ENCODE data around the gene CCND1.
"Not testable (repeated sequence)": the region's sequence is repeated elsewhere in the genome, so short reads cannot be mapped to it uniquely, and the experiment has no call there.

CCND1 gene

DNA sequence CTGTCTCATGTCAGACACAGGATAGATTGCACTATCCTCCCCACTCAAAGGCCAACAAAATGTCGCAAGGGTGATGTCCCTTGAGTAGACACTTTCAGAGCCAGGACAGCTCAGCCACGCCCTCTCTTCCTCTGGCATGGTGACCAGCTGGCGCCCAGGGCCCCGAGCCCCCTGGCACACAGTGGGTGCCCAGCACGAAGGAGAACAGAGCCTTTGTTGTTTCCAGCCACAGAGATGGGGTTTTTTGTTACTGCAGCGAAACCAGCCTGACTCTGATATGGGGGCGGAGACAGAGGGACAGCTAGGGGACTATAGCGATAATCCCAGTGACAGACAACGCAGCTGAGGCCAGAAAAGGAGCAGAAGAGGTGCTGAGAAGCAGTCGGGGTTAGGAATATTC is 23.3 kb upstream of the CCND1 start:
- DNase-seq (ENCODE audit: low spot score): no peak

DNA sequence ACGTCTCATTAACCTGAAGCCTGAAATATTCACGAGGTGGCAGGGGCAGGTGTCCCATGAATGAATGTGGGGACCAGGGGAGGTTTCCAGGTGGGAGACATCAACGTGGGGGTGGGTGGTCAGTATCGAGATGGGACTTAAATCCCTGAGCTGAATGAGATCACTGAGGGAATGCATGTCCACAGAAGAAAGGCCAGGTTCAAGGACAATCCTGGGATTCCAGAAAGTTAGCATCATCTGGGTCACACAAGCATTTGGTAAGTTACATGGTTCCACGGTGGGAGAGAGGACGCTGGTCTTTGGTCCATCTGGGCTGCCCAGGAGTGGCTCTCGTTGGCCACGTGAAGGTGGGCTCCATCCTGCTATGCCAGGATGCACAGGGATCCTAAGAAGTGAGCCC is 22.7 kb upstream of the CCND1 start:
- no peak for DNase-seq (ENCODE audit: low spot score)

DNA sequence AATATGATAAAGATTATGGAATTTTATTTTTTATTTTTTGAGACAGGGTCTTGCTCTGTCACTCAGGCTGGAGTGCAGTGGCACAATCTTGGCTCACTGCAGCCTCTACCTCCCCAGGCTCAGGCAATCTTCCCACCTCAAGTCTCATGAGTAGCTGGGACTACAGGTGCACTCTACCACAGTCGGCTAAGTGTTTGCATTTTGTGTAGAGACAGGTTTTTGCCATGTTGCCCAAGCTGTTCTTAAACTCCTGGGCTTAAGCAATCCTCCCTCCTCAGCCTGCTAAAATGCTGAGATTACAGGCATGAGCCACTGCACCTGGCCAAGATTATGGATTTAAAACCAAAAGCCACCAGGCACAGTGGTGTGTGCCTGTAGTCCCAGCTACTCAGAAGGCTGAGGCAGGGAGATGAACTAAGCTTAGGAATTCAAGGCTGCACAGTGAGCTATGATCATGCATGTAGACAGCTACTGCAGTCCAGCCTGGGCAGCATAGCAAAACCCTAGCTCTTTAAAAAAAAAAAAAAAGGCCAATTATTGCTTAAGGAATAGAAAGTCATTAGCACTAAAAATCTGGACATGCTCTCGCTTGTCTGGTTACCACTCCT is 20.2 kb upstream of the CCND1 start:
- DNase-seq (ENCODE audit: low spot score): no peak

GRCh38 chr11:69622097-69622681 is 18.8 kb upstream of the CCND1 start:
- DNase-seq (ENCODE audit: low spot score): not testable (repeated sequence)

DNA sequence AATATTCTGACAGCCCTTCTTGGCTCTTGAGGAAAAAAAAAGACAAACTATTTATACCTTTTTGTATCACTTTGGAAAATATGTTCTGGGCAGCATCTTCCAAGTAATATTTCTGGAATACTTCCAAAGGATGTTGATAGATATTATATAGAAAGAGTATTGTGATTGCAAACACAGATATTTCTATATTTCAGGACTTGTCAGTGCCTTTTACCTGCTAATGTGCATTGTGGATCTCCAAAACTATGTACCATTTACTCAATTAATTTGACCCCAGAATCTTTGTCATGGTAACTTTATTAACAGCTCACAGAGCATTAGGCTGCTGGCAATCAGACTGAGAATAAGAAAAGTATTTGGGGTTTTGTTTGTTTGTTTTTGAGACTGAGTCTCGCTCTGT is 16.7 kb upstream of the CCND1 start:
- DNase-seq (ENCODE audit: low spot score): no peak

DNA sequence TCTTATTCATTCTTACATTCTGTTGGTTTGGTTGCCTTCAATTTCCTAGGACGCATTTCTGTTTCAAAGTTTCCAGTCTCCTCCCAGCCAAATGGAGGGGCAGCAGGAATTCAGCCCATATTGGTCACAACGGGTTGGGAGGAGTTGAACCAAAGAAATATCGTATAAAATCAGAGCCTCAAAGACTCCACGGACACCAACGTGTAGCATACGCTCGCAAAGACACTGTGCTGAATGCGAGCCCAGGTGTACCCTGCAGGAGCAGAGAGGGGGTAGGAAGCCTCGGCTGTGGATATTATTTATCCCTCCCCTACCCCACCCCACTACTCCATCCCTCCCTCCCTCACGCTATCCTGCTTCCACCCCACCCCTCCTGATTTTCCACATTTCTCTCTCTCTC is 15.5 kb upstream of the CCND1 start:
- DNase-seq (ENCODE audit: low spot score): no peak

- no peak for DNase-seq (ENCODE audit: low spot score)
These were observed 13.4 kb upstream of the CCND1 start for GRCh38 chr11:69627551-69627950.

DNA sequence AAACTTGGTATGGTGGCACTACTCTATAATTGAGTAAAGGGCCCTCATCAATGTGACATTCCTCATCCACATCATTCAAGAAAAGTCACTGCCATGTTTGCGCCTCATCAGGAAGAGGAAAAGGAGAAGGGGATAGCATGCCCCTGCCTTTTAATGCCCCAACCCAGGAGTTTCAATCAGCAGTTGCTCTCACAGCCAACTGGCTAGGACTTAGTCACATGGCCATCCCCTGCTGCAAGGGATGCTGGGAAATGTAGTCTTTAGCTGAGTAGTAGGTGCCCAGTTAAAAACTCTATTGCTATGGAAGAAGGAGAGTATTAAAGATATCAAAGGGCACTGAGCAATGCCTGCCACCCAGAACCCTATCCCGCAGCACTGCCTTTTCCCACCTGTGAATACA is 10.9 kb upstream of the CCND1 start:
- peak; percentile 28 for DNase-seq (ENCODE audit: low spot score)

GRCh38 chr11:69630424-69630823 is 10.5 kb upstream of the CCND1 start:
- no peak for DNase-seq (ENCODE audit: low spot score)

DNA sequence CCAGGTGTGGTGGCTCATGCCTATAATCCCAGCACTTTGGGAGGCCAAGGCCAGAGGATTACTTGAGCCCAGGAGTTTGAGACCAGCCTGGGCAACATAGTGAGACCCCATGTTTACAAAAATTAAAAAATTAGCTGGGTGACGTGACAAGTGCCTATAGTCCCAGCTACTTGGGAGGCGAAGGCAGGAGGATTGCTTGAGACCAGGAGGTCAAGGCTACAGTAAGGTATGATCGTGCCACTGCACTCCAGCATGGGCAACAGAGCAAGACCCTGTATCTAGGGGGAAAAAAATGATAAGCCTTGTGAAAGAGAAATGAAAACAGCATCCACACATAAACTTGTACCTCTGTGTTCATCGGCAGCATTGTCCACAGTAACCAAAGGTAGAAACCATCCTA is 8.1 kb upstream of the CCND1 start:
- DNase-seq (ENCODE audit: low spot score): no peak

DNA sequence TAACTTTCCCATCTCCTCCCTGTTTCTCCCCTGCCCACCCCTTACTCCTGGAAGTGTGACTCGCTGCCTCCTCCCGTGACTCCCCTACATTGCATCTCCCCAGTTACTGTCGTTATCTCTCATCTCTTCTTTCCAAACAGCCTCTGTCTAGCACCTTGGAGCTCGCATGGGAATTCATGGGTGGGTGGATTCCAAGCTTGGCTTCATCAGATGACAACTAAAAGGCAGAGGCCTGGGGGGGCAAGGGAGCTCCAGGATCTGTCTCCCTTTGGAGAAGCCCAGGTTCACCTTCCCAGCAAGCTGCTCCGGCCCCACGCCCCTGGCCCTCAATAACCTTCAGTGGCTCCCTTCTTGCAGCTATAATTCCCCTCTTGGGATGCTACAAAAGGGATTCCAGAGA is 6.9 kb upstream of the CCND1 start:
- no peak for DNase-seq (ENCODE audit: low spot score)

- DNase-seq (ENCODE audit: low spot score): no peak
These were observed 6.4 kb upstream of the CCND1 start for GRCh38 chr11:69634590-69634989.

DNA sequence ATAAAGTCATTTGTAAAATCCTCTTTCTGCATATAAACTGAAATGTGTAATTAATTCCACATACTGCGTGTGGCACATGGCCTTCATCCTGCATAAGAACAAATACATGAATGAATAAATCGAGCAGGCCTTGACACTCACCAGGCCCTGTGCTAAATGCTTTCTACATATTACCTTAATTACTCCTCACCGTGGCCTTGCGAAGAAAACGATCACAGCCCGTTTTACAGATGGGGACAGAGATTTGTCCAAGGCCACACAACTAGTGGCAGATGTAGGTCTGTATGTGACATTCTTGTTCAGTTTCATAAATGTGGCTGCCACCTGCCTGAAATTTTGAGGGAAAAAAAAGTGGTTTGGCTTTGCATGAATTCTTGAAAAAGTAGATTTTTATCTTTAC is 5.8 kb upstream of the CCND1 start:
- DNase-seq (ENCODE audit: low spot score): no peak

- DNase-seq (ENCODE audit: low spot score): no peak
These were observed 5.0 kb upstream of the CCND1 start for GRCh38 chr11:69635804-69636511.

DNA sequence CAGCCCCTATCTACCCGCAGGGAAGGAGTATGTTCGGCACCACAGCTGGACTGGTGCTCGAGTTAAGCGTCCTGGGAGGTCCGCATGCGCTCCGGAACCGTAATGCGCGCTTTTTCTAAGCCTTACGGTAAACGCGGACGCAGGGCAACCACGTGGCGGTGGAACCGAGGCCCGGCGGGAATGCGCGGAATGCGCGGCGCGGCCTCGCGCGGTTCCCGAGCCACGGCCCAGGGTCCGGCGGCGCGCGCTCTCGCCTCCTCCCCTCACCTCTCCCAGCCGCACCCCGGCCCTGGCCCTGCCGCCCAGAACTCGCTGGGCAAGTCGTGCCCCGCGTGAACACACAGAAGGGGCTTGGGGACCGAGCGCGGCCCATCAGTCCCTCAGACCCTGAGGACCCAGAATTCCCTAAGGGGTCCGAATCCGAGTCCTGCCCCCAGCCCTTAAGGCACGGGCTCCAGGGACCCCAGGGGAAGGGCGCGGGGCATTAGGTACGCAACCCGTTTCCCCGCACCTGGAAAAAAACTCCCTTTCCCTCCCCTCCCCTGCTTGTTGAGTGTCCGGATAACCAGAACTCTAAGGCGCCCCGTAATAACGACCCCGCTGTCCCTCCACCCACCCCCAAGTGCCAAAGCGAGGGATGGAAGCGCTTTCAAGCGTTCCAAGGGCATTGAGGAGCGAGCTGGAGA is 4.3 kb upstream of the CCND1 start:
- peak; percentile 92 for DNase-seq (ENCODE audit: low spot score)

GRCh38 chr11:69637198-69637940 is 3.6 kb upstream of the CCND1 start:
- peak; percentile 57 for DNase-seq (ENCODE audit: low spot score)

DNA sequence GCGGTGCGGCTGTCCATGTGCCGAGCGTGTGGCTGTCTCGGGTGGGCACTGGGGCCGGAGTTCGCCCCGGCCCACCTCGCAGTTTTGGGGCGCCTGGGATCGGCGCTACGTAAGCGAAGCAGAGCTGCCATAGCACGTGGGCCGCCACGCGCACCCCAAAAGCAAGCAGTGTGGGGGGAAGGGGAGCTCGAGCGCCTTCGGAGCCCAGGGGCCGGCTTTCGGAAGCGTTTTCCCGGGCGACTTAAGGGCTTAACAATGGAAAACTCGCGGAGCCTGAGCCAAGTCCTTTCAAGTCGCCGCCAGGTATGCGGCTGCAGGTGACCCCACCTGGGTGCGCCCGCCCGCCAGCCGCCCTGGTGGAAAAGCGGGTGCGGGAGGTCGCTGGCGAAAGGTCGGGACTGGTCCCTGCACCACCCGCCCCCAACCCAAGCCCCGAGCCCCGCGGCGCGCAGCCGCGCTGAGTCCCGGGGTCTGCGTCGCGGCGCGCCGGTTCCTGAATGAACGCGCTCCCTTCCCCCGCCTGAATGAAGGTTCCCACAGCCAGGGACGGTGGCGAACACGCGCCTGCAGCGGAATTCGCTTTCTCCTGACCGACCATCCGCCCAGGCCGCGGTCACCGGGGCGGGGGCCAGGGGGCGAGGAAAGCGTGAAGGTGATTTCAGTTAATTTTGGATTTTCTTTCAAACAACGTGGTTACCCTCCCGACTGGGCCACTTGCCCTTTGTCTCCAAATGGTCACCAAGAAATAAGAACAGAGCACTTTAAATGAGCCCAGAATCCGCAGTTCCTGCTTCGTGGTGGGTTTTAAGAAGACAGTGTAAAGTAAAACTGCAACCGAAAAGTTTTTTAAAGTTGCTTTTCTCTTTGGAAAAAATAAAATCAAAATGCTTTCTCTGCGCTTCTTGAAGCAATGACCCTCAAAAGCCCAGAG is 2.8 kb upstream of the CCND1 start:
- peak; percentile 96 for DNase-seq (ENCODE audit: low spot score)

- peak; percentile 98 for DNase-seq (ENCODE audit: low spot score)
These were observed 1.8 kb upstream of the CCND1 start for GRCh38 chr11:69638941-69639681.

DNA sequence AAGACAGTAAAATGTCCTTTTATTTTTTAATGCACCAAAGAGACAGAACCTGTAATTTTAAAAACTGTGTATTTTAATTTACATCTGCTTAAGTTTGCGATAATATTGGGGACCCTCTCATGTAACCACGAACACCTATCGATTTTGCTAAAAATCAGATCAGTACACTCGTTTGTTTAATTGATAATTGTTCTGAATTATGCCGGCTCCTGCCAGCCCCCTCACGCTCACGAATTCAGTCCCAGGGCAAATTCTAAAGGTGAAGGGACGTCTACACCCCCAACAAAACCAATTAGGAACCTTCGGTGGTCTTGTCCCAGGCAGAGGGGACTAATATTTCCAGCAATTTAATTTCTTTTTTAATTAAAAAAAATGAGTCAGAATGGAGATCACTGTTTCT is 1.1 kb upstream of the CCND1 start:
- no peak for DNase-seq (ENCODE audit: low spot score)

DNA sequence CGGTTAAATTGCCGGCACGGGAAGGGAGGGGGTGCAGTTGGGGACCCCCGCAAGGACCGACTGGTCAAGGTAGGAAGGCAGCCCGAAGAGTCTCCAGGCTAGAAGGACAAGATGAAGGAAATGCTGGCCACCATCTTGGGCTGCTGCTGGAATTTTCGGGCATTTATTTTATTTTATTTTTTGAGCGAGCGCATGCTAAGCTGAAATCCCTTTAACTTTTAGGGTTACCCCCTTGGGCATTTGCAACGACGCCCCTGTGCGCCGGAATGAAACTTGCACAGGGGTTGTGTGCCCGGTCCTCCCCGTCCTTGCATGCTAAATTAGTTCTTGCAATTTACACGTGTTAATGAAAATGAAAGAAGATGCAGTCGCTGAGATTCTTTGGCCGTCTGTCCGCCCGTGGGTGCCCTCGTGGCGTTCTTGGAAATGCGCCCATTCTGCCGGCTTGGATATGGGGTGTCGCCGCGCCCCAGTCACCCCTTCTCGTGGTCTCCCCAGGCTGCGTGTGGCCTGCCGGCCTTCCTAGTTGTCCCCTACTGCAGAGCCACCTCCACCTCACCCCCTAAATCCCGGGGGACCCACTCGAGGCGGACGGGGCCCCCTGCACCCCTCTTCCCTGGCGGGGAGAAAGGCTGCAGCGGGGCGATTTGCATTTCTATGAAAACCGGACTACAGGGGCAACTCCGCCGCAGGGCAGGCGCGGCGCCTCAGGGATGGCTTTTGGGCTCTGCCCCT is 529 bp upstream of the CCND1 start:
- DNase-seq (ENCODE audit: low spot score): peak; percentile 62

All from SW480 (cell line).